ENCODE measurements around the gene PTPRM. TPM values are rescaled to one million over a fixed set of nuclear protein-coding genes. Genes with fewer than 3 reads are reported as not detected.

Gene PTPRM
- total RNA-seq, 1 experiment from 2014 or later: 14.5 TPM

DNA sequence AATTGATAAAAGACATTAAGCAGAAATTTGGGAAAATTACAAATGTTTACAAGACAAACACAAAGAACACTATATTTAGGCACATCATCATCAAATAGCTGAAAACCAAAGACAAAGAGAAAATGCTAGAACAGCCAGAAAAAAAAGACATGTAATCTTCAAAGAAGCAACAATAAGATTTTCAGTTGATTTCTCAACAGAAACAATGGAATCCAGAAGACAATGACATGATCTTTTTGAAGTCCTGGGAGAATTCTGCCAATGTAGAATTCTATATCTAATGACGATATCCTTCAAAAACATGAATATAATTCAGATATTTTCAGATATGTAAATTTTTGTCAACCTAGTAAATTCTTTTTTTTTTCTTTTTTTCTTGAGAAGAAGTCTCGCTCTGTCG, 179.0 kb downstream of the PTPRM start:
- Histone ChIP-seq H2AFZ (ENCODE audit: low read depth, low read length, poor library complexity, severe bottlenecking) (no peak overlapping the region), H3K4me3 (replicated peaks in 1 of 2; ENCODE audit: low read depth in 1 of 2, low read length in 2 of 2) (no peak overlapping the region), H3K27ac (ENCODE audit: low read depth, low read length) (no peak overlapping the region), H3K27me3 (ENCODE audit: insufficient read depth, low read length) (no peaks in the 10 kb centered on the region), H3K4me1 (ENCODE audit: control insufficient read depth in 1 of 2, insufficient read depth in 2 of 2, low read length in 2 of 2) (no peaks in the 10 kb centered on the region), H3K79me2 (ENCODE audit: insufficient read depth, low read length) (no peaks in the 10 kb centered on the region), H3K36me3 (ENCODE audit: control insufficient read depth in 1 of 2, insufficient read depth in 2 of 2, low read length in 2 of 2) (no peaks in the 10 kb centered on the region), H3K4me2 (ENCODE audit: low read length) (no peak overlapping the region), H4K20me1 (ENCODE audit: insufficient read depth) (no peaks in the 10 kb centered on the region), H3K9me2 (ENCODE audit: insufficient read depth) (no peaks in the 10 kb centered on the region), H3K9me3 (ENCODE audit: control insufficient read depth in 1 of 2, insufficient read depth in 1 of 2, low read depth in 1 of 2, low read length in 2 of 2) (peaks cover 0 to 3% of the 10 kb centered on the region in 2 experiments; a peak in 1 of 4 replicates), H3K9ac (ENCODE audit: low read length) (no peak overlapping the region)
- ChIA-PET POLR2A (no interaction called here), CTCF (no interaction called here), RAD21 (ENCODE audit: low non-redundant PET in 1 of 2, low total read pairs in 2 of 2, uncharacterized antibody in 2 of 2, unreplicated experiment in 2 of 2) (no interaction called here)
- intact Hi-C loops (cut with micrococcal nuclease): no loop called here
- BruUV-seq (replicated peaks): no TSS peak
- DNase-seq (ENCODE audit: low read depth, low spot score) (no peak), ATAC-seq (no peak)
- TF ChIP-seq ZFX (IDR thresholded peaks at IDR 0.05): no peak
- TF ChIP-seq, protein P1, sequence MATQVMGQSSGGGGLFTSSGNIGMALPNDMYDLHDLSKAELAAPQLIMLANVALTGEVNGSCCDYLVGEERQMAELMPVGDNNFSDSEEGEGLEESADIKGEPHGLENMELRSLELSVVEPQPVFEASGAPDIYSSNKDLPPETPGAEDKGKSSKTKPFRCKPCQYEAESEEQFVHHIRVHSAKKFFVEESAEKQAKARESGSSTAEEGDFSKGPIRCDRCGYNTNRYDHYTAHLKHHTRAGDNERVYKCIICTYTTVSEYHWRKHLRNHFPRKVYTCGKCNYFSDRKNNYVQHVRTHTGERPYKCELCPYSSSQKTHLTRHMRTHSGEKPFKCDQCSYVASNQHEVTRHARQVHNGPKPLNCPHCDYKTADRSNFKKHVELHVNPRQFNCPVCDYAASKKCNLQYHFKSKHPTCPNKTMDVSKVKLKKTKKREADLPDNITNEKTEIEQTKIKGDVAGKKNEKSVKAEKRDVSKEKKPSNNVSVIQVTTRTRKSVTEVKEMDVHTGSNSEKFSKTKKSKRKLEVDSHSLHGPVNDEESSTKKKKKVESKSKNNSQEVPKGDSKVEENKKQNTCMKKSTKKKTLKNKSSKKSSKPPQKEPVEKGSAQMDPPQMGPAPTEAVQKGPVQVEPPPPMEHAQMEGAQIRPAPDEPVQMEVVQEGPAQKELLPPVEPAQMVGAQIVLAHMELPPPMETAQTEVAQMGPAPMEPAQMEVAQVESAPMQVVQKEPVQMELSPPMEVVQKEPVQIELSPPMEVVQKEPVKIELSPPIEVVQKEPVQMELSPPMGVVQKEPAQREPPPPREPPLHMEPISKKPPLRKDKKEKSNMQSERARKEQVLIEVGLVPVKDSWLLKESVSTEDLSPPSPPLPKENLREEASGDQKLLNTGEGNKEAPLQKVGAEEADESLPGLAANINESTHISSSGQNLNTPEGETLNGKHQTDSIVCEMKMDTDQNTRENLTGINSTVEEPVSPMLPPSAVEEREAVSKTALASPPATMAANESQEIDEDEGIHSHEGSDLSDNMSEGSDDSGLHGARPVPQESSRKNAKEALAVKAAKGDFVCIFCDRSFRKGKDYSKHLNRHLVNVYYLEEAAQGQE (IDR thresholded peaks at IDR 0.05; ENCODE audit: low read depth): no peak
- TF ChIP-seq EZH2 (IDR thresholded peaks at IDR 0.05): no peak
- TF ChIP-seq, protein P2, sequence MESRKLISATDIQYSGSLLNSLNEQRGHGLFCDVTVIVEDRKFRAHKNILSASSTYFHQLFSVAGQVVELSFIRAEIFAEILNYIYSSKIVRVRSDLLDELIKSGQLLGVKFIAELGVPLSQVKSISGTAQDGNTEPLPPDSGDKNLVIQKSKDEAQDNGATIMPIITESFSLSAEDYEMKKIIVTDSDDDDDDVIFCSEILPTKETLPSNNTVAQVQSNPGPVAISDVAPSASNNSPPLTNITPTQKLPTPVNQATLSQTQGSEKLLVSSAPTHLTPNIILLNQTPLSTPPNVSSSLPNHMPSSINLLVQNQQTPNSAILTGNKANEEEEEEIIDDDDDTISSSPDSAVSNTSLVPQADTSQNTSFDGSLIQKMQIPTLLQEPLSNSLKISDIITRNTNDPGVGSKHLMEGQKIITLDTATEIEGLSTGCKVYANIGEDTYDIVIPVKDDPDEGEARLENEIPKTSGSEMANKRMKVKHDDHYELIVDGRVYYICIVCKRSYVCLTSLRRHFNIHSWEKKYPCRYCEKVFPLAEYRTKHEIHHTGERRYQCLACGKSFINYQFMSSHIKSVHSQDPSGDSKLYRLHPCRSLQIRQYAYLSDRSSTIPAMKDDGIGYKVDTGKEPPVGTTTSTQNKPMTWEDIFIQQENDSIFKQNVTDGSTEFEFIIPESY (IDR thresholded peaks at IDR 0.05; ENCODE audit: extremely low read depth, insufficient replicate concordance, low read length): no peak
- no peak for TF ChIP-seq POLR2AphosphoS5 (IDR thresholded peaks at IDR 0.05; ENCODE audit: low read depth, low read length)
- TF ChIP-seq JUND (IDR thresholded peaks at IDR 0.05): no peak
- no peak for TF ChIP-seq CBX3 (IDR thresholded peaks at IDR 0.05; ENCODE audit: low read depth)
- no peak for TF ChIP-seq EGR1 (IDR thresholded peaks at IDR 0.05; ENCODE audit: low read depth)

All from HCT116 (cell line).